GM19238 (cell line): ENCODE results near the gene TP53AIP1.
A peak's percentile ranks its signal among the peaks of the same experiment; 100 is the strongest.

ENCODE experiments used
- DNase-seq: peaks from one replicate; pipeline ENCODE4 v3.0.0; 2011; ENCODE audit warnings: low spot score; ENCODE audit not compliant: insufficient read length

The TP53AIP1 gene

GRCh38 chr11:128943428-128943976 lies 831 bp upstream of the TP53AIP1 start:
- DNase-seq = no peak

DNA sequence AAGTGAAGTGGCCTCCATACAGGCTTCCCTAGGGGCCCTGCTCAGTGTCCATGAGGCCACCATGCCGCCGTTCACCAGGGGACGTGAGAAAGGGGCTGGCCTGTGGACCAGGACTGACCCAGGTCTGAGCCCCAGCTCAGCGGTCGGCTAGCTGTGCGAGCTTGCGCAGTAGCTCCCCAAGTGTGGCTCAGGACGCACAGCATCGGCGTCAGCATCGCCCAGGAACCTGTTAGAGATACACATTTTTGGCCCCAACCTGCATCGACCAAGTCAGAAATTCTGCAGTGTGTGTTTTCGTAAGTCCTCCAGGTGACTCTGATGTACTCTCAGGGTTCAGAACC lies 429 bp downstream of the TP53AIP1 start:
- DNase-seq = no peak

DNA sequence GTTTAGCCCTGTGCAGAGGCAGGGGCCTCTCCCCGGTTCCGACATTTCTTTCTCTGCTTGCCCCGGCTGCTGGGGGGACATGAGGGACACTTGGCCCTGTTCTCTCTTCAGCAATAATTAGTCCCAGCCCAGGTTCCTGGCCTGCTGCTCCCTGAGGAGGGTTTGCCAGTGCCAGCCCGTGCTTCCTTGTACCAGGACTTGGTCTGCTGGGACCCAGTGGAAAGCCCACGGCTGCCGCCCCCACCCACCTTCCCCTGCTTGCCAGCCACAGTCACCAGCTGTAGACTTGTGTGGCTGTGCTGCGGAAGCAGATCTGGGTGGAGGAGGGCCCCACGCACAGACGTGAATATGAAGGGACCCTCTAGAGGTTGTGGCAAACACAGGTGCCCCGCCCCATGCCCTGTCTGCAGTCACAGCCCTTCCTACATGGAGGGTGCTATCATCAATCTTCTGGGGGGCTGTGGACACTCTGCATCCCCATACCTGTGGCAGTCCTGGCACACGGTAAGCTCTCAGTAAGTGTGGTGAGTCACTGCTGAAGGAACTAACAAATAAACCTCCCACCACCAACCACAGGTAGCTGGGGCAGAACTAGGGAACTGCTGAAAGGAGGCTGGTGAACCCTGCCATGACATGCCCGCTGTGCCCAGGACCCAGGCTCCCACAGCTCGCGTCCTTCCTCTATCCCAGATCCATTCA lies 949 bp downstream of the TP53AIP1 start:
- DNase-seq = no peak

DNA sequence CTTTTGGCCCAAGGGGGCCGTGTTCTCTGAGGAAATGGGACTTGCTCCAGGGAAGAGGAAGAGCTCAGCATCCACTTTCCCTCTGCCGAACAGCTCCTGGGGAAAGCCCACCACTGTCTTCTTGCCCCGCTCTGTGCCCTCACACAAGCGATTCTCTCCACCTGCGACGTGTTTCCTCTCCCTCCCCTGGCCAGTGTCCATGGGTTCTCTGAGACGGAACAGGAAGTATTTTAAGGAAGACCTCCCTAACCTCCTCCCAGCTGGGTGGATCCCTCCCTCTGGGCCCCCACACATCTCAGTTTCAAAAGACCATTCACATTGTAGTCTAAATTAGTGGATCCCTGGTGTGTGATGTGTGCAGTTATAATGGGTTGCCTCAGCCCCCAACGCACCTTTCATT lies 1.6 kb downstream of the TP53AIP1 start:
- no peak for DNase-seq

GRCh38 chr11:128940603-128941002 lies 2.1 kb downstream of the TP53AIP1 start:
- no peak for DNase-seq

- no peak for DNase-seq
These were observed 2.5 kb downstream of the TP53AIP1 start for GRCh38 chr11:128940156-128940555.

DNA sequence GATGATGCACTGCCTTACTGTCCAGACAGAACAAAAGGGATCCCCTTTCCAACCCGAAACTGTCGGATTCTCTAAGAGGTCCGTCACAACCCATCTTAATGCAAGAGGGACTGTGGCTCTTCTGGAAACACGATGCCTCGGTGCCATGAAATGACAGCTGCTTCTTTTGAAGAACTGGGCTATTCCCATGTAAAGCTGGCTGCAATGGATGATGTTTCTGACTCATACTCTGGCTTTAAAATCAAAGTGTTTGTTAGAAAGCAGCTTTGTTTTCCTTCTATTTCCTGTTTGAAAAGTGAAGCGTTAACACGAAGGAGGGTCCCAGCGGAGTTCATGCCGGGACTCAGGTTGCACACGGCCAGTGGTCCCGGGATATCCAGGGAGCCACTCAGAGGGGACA lies 3.1 kb downstream of the TP53AIP1 start:
- no peak for DNase-seq

DNA sequence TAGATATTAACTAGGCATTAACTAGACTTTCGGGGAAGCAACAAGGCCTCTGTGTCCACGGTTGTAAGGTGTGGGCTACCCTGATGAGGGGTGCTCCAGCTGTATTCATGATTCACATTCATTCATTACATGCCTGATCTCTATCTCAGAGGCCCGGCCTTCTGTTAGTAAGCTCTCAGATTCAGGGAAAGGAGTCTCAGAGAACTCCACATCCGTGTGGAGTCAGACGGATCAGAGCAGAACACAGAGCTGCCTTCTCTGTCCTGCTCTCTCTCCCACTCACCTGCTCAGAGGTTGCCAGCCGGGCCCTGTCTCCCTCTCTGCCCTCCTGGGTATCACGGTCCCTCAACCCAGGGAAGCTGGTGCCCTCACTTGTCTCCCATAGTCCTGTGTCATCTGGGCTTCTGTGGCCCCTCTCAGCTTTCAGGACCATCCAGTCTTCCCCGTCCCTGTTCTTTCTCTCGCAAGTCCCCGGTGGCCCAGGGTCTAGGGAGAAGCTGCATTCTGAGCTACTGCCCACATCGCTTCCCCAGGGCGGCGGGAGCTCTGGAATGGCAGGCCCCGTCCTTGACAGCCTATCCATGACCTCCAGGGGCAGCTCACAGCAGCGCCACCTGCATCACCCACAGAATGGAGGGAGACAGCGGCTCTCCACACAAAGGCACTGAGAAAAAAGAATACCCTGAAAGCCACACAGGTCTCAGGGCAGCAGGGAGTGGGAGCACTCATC lies 4.3 kb downstream of the TP53AIP1 start:
- DNase-seq = no peak

DNA sequence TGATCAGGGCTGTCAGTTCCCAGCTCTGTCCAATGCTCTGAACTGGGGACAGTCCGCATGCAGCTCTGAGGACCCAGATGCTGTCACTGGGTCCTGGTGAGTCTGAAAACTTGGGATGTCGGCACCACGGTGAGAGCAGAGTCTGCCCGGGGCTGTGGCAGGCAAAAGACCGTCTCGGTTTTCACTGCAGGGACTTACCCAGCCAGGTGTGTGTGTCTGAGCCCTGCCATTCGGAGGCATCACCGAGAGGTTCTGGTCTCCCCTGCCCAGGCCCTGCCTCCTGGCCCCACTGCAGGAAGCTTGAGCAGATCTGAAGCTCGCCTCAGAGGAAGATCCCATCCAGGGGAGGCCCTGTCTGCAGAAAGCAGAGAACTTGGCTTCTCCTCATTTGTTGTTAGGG lies 5.2 kb downstream of the TP53AIP1 start:
- no peak for DNase-seq

DNA sequence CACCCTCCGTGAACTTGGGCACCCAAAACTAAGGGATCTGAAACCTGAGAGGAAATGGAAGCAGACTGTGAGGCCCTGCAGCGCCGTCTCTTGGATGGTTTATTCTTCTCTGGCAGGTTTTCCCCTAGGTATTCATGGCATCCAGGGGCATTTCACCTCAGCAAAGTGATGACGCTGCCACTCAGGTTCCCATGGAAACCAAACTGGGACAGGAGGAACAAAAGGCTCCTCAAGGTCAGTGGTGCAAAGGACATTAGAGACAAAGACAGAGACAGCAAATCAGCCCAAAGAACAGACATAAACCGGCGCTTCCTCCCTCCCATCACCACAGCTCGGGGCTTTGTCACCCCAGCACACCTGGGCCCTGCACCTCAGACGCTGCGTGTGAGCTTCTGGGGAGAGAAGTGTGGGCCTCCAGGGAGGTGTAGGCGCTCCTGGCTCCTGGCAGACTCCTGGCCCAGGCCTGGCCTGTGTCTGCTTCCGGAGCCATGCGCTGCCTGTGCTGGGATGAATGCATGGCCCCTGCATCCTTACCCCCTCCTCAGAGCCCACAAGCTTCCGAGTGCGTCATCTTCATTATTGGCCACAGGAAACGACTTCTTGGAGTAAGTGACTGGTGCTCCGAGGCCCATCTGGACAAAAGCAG lies 5.9 kb downstream of the TP53AIP1 start:
- DNase-seq = no peak

GRCh38 chr11:128934926-128935325 lies 7.7 kb downstream of the TP53AIP1 start:
- DNase-seq = no peak

DNA sequence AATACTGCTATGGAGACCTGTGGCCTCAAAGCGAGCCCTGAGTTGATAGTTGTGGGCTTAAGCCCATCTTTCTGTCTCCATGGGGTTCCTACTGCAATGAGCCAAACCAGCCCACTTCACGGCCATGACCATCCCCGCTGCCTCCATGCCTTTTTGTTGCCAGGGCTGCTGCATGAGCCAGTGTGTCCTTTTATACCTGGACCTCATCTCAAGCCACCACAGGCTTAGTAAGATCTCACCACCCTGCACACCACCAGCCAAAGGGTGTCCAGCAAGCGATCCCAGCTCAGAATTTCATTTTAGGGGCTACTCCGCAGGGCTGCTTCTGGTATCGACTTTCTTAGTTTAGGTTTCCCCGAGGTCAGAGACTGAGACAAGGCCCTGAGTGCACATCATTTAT lies 8.3 kb downstream of the TP53AIP1 start:
- no peak for DNase-seq

GRCh38 chr11:128933481-128934178 lies 9.0 kb downstream of the TP53AIP1 start:
- no peak for DNase-seq

GRCh38 chr11:128931668-128932067 lies 11.0 kb downstream of the TP53AIP1 start:
- no peak for DNase-seq

GRCh38 chr11:128931066-128931465 lies 11.6 kb downstream of the TP53AIP1 start:
- no peak for DNase-seq

DNA sequence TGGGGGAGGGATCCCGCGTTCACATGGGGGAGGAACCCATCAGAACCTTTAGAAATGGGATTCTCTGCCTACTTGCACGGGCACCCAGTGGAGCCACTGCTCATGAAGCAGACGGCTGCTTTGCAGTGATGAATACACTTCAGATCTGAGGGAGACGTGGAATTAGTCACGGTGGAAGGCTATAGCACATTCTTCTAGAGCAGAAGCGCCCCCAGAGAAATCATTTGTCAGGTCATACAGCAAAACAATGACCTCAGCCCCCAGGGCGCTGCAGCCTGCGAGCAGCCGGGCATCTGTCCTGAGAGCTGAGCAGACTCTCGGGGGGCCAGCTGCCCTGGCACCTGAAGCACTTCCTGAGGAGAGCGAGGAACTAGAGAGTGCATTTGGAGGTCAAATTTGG lies 12.7 kb downstream of the TP53AIP1 start:
- no peak for DNase-seq

DNA sequence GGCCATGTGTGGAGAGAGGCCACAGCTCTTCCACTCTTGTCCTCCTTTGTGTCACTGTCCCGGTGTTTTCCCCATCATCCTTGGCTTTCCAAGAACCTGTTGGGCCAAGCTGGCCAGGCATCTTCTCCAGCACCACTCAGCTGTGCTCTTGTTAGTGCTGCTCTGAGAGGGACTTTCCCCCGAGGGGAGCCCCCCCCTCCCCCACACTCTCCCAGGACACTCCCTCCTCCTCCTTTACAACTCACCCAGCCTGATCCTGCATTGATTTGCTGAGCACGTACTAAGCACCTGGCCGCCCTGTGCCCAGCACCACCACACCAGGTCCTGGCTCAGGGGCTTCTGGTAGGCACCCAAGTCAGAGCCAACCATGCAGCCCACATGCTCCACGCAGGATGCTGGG lies 13.2 kb downstream of the TP53AIP1 start:
- DNase-seq = no peak

GRCh38 chr11:128928400-128928799 lies 14.3 kb downstream of the TP53AIP1 start:
- peak; percentile 80 for DNase-seq

DNA sequence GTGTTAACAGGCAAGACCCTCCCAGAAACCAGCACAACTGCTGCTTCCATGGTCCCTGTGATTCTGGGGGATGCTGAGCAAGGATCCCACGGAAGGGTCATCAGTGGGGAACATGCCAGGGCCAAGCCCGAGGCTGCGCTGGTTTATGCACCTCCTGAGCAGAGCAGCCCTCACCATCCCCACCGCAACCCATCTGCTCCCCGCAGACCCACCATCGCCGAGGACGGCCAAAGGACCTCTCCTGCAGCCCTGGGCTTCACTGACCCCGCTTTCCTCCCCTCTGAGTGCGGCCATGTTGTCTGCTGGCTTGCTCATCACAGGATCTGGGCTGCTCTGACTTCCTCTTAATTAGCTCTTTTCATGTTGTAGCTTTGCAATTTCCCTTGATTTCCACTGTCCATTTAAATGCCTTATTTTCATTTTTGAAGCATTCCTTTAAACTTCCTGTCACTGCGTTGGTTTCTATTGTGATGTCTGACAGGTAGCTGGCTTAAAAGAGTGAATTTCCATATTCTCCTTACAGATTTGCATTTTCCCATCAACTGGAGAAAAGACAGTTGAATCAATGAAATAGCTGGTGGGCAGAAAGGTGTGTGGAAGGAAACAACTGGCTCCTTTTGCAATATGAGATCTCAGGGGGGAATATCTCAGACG lies 14.9 kb downstream of the TP53AIP1 start:
- DNase-seq = no peak

DNA sequence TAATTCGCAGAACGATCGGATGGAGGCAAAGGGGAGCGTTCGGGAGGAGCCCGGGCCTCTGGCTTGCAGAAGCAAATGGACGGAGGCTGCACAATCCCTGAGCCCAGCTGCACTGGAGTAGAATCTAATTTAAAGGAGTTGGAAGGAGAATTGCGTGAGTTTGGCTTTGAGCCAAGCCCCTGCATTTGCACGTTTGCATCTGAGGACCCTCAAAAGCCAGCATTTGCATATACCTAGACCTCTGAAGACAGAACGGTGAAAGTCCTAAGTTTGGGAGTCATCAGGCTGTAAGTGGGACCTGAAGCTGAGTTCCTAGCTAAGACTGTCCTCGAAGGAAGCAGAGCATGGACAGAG lies 15.6 kb downstream of the TP53AIP1 start:
- DNase-seq = no peak

GRCh38 chr11:128926437-128927107 lies 16.1 kb downstream of the TP53AIP1 start:
- no peak for DNase-seq
